ENCODE data around the gene ARSG. TPM values are rescaled to one million over a fixed set of nuclear protein-coding genes. Genes with fewer than 3 reads are reported as not detected.

The ARSG gene
- total and polyA plus RNA-seq, 2 of the 8 experiments (the other 6 are each of a cell fraction or from before 2014, with no cell fraction given): 3.3 to 4.0 TPM

DNA sequence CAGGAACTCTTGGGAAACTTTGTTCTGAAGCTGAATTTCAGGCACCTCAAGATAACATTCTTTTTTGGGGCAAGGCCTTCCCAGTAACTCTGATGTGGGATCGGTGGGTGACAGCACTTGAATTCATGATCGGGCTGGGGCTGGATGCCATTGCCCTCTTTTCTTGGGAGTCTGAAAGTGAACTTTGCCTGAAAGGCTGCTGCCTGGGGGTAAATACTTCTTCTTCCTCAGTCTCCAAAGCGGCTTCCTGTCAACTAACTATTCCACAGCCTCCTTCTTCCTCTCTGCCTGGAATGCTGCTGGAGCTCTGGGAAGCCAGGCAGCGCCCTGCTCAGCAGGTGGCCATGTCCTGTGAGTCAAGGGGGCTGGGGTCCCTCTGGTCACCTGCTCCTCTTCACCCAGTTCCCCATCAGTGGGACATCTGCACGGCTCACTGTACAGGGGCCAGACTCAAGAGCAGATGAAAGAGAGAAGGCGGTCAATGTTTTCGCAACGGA, 86.5 kb downstream of the ARSG start:
- no peaks in the 10 kb centered on the region for H3K79me2 ChIP-seq (ENCODE audit: control insufficient read depth in 1 of 2, insufficient read depth in 2 of 2, low read length in 2 of 2)
- H3K18ac ChIP-seq (ENCODE audit: extremely low read depth, low read length): peak overlapping the region; percentile 63
- H4K91ac ChIP-seq (replicated peaks; ENCODE audit: insufficient read length, low read length): peak overlapping the region; percentile 59
- H2BK20ac ChIP-seq (ENCODE audit: low read length): peak overlapping the region; percentile 35; the same call in 1 of the 2 replicates
- H4K20me1 ChIP-seq (replicated peaks in 1 of 2; ENCODE audit: control insufficient read depth in 1 of 2, insufficient read depth in 2 of 2, low read length in 2 of 2): no peaks in the 10 kb centered on the region
- H3K56ac ChIP-seq (replicated peaks; ENCODE audit: insufficient read length, low read depth, low read length): no peak overlapping the region
- H3K4me2 ChIP-seq (ENCODE audit: insufficient read depth in 1 of 2, low read depth in 2 of 2, low read length in 2 of 2): peak overlapping the region; percentile 38 to 43; a peak in 2 of 4 replicates
- H3K36me3 ChIP-seq (ENCODE audit: control insufficient read depth in 2 of 4, insufficient read depth in 4 of 4, low read length in 3 of 4): no peaks in the 10 kb centered on the region
- CTCF ChIA-PET (ENCODE audit: partially characterized antibody): no interaction called here
- H3K27ac ChIP-seq (ENCODE audit: low read depth, low read length): no peak overlapping the region
- H2AK5ac ChIP-seq (ENCODE audit: low read depth, low read length): no peak overlapping the region
- H3K23me2 ChIP-seq (ENCODE audit: low read depth, low read length): no peaks in the 10 kb centered on the region
- no peak overlapping the region for H3K23ac ChIP-seq (ENCODE audit: insufficient read length)
- no peak overlapping the region for H3K9ac ChIP-seq (replicated peaks in 1 of 4; ENCODE audit: extremely low read depth in 1 of 4, low read depth in 3 of 4, low read length in 3 of 4)
- H3K27me3 ChIP-seq (replicated peaks in 1 of 4; ENCODE audit: control insufficient read depth in 3 of 4, extremely low read depth in 1 of 4, insufficient read depth in 3 of 4, low read length in 3 of 4): no peaks in the 10 kb centered on the region
- no peak overlapping the region for H4K5ac ChIP-seq (ENCODE audit: insufficient read length, low read depth, low read length)
- TF ChIP-seq RBBP5 (IDR thresholded peaks at IDR 0.05; ENCODE audit: borderline replicate concordance, low read depth, low read length) (no peak), HDAC6 (IDR thresholded peaks at IDR 0.05; ENCODE audit: low read depth, low read length) (no peak), EZH2 (IDR thresholded peaks at IDR 0.05; ENCODE audit: low read depth, low read length, severe bottlenecking) (no peak), TEAD4 (IDR thresholded peaks at IDR 0.05; ENCODE audit: low read depth, low read length) (no peak)
- peak overlapping the region; percentile 30; the same call in 1 of the 2 replicates for H2AFZ ChIP-seq (ENCODE audit: low read length)
- no peak for FAIRE-seq
- H2BK5ac ChIP-seq (ENCODE audit: low read depth, low read length): peak overlapping the region; percentile 61; the same call in 1 of the 2 replicates
- no peak overlapping the region for H3K14ac ChIP-seq (ENCODE audit: insufficient read length)
- no peaks in the 10 kb centered on the region for H3K79me1 ChIP-seq (ENCODE audit: low read depth, low read length)
- H2BK120ac ChIP-seq (replicated peaks; ENCODE audit: low read depth, low read length): no peak overlapping the region
- peak overlapping the region; percentile 88; the same call in 1 of the 2 replicates for H2BK12ac ChIP-seq (ENCODE audit: low read depth, low read length)
- no peaks in the 10 kb centered on the region for H3K9me3 ChIP-seq (ENCODE audit: insufficient read depth in 2 of 2, low read depth in 1 of 2, low read length in 1 of 2)
- no peak overlapping the region for H4K8ac ChIP-seq (ENCODE audit: extremely low read depth, insufficient read depth, low read length)
- H3K4me1 ChIP-seq (replicated peaks in 1 of 4; ENCODE audit: control insufficient read depth in 3 of 4, insufficient read depth in 4 of 4, low read length in 3 of 4): peaks cover 7 to 16% (median 12%) of the 10 kb centered on the region in 4 experiments
- POLR2A ChIA-PET (ENCODE audit: partially characterized antibody): no interaction called here
- H2BK15ac ChIP-seq (ENCODE audit: low read length): no peak overlapping the region
- H3K4me3 ChIP-seq (ENCODE audit: extremely low read depth in 1 of 4, insufficient read depth in 2 of 4, low read depth in 3 of 4, low read length in 4 of 4): no peak overlapping the region
- 77% methylated on average over 8 of the region's 8 CpGs; no CpG with 5 or more reads in 1 of the 2 experiments for WGBS, 2 experiments (ENCODE audit: extremely low coverage in 1 of 2, insufficient coverage in 1 of 2, insufficient read length in 1 of 2, insufficient replicate concordance in 2 of 2, low coverage in 1 of 2, low lambda C conversion rate in 2 of 2, missing lambda C conversion rate in 1 of 2)
- no peak overlapping the region for H3K4ac ChIP-seq (replicated peaks; ENCODE audit: insufficient read length, low read depth, low read length)
- no peak for DNase-seq (ENCODE audit: low read depth in 1 of 2, low spot score in 2 of 2)

Measured in H1 (cell line).